GM19395 (cell line): Measurements from ENCODE around the gene FEN1.

ENCODE experiments used
- ATAC-seq: cut with Tn5 transposase; IDR thresholded peaks from one replicate; pipeline ENCODE4 v1.9.1; 2021; ENCODE audit warnings: mild to moderate bottlenecking, moderate library complexity; ENCODE audit not compliant: unreplicated experiment

FEN1 gene

GRCh38 chr11:61838501-61838900, 45.8 kb downstream of the FEN1 start:
- no peak for ATAC-seq

- ATAC-seq = no peak
Measured at GRCh38 chr11:61838921-61839320, 46.2 kb downstream of the FEN1 start.

- no peak for ATAC-seq
Measured at GRCh38 chr11:61839742-61840141, 47.0 kb downstream of the FEN1 start.

- no peak for ATAC-seq
Measured at GRCh38 chr11:61840371-61840770, 47.7 kb downstream of the FEN1 start.

GRCh38 chr11:61841636-61842527, 49.2 kb downstream of the FEN1 start:
- ATAC-seq = no peak

GRCh38 chr11:61842528-61842820, 49.8 kb downstream of the FEN1 start:
- no peak for ATAC-seq

- no peak for ATAC-seq
Measured at GRCh38 chr11:61844909-61845565, 52.3 kb downstream of the FEN1 start.

- ATAC-seq = no peak
Measured at GRCh38 chr11:61846362-61847020, 53.8 kb downstream of the FEN1 start.
